Heart right ventricle (tissue), 16 donors: ENCODE measurements around the gene TGIF1. TPM values are rescaled to one million over a fixed set of nuclear protein-coding genes. Genes with fewer than 3 reads are reported as not detected.

Source experiments
- ATAC-seq, 8 donors: fragments of 200-7000 bp; cut with Tn5 transposase; one replicate each; pipeline ENCODE4 v1.9.1; 2020; ENCODE audit warnings: mild to moderate bottlenecking in 8 of 8, moderate library complexity in 8 of 8, moderate number of reproducible peaks in 1 of 8
- DNase-seq, 2 donors: peaks; one replicate each; pipeline ENCODE4 v3.0.0-alpha.2; 2020
- H3K27ac ChIP-seq, 10 donors: fragments of 200-600 bp; sonication (generic) in 2 of 10; one replicate each; pipeline versions ENCODE4 v1.5.0 to v1.8.0; 2020 to 2022; ENCODE audit warnings: mild to moderate bottlenecking in 3 of 10
- H3K27me3 ChIP-seq, 7 donors: fragments of 200-600 bp; one replicate each; pipeline ENCODE4 v1.8.0; 2021 to 2022; ENCODE audit warnings: mild to moderate bottlenecking in 2 of 7
- H3K36me3 ChIP-seq, 9 donors: fragments of 200-600 bp; sonication (generic) in 1 of 9; one replicate each; pipeline versions ENCODE4 v1.5.0 to v1.8.0; 2020 to 2022; ENCODE audit warnings: mild to moderate bottlenecking in 2 of 9
- H3K4me1 ChIP-seq, 9 donors: fragments of 200-600 bp; sonication (generic) in 1 of 9; one replicate each; pipeline versions ENCODE4 v1.5.0 to v1.8.0; 2020 to 2022; ENCODE audit warnings: mild to moderate bottlenecking in 4 of 9
- H3K4me3 ChIP-seq, 10 donors: fragments of 200-600 bp; sonication (generic) in 2 of 10; one replicate each; pipeline versions ENCODE4 v1.5.0 to v1.8.0; 2020 to 2022; ENCODE audit warnings: mild to moderate bottlenecking in 7 of 10, moderate library complexity in 2 of 10
- H3K9me3 ChIP-seq, 11 donors: fragments of 200-600 bp in 10 of 11; sonication (generic) in 2 of 11; one replicate each; pipeline versions ENCODE4 v1.5.0 to v1.8.0; 2013 to 2022; ENCODE audit warnings: mild to moderate bottlenecking in 2 of 11, control low read depth in 1 of 11, moderate library complexity in 1 of 11
- WGBS, 2 donors: extraction: QIAGEN DNeasy Blood & Tissue Kit; methylation state at CpG; one replicate each; pipeline ENCODE4 v1.1.7; 2013; ENCODE audit warnings: inconsistent platforms in 1 of 2; 5-methylcytosine and 5-hydroxymethylcytosine counted together
- intact Hi-C, 10 donors: fragments of 100-400 bp; cut with DNase I; formaldehyde crosslinking; loops; one replicate each; pipeline versions ENCODE4 v1.11.1 to v1.14.2; 2022
- polyA plus RNA-seq, 2 donors: library from polyadenylated mRNA; stranded (reverse); fragments of 200-250 nt; gene quantifications; one replicate each; pipeline ENCODE4 v1.2.3, GENCODE V29; 2013
- total RNA-seq, 10 donors: library from RNA; stranded (reverse); fragmentation: NEBNext Ultra II Directional in 3 of 10; extraction: Animal tissue kit (Norgen Biotek cat#: 25700) in 3 of 10; gene quantifications; one replicate each; pipeline versions ENCODE4 v1.2.1 to v1.2.4, GENCODE V29; 2021 to 2023
- TF ChIP-seq, protein P1 (sequence below), 9 donors: fragments of 200-600 bp; sonication (generic) in 2 of 9; IDR thresholded peaks; one replicate each; pipeline versions ENCODE4 v1.5.0 to v1.8.0; 2021 to 2022; ENCODE audit warnings: antibody characterized with exemption in 9 of 9, mild to moderate bottlenecking in 5 of 9, moderate library complexity in 1 of 9
- donor health status: Arrhythmogenic right ventricular cardiomyopathy.
- donor health status: ischemic (EF 13 %, LVEDD 7.1; RV severe dilation, severe dysfunction).
- donor health status: healthy with polysubstance abuse.
- donor health status: DM: no; HTN: yes; CAD: no.
- donor health status: DM: no; HTN: no; CAD: no.
- donor health status: ischemic (EF 25% LVEDD 6.9; RV normal size, moderate dysfunction).
- donor health status: ischemic (EF 25% LVEDD 5.7; RV mildly dilated, moderate dysfunction).
- donor health status: healthy.
- donor health status: DM: yes; HTN: yes; CAD: no.
- donor health status: Ischemic cardiomyopathy.
- donor health status: ischemic (EF 35%, LVEDD 5.7; RV mildly dilated, moderate dysfunction).
- donor health status: nonischemic (EF 11% LVEDD 7.7; RV severe dilation, severe dysfunction).
- donor health status: DM: yes; HTN: yes; CAD: no.
- donor health status: PGD.
- donor health status: ischemic (EF 29% LVEDD 5.4; RV normal size, mild dysfunction).
- donor health status: nonischemic (EF 23%, LVEDD 6.1; RV moderate dilation, normal function).

Gene TGIF1
- total and polyA plus RNA-seq, 12 donors = 4.9 to 29.0 (median 8.0) TPM

DNA sequence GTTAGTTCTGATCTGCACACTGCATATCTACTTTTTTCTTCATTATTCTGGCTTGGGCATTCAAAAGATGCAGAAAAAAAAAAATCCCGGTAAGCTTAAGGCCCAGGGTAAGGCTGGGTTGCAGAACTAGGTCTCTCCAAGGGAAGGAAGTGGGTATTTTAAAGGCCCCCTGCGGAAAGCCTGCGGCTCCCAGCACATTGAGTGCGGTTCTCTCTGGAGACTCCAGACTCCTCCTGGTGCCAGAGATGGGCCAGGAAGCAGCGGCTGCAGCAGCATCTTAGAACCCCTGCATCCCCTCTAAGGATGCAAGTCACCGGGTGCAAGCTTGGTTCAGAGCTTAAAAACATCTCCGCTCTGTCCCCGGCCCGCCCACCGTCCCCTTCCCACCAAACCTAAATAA is 49.5 kb downstream of the TGIF1 start:
- DNase-seq = no peak
- Histone ChIP-seq H3K27me3 (peaks cover 0 to 41% (median 27%) of the 10 kb centered on the region in 7 donors), H3K9me3 (no peaks in the 10 kb centered on the region), H3K36me3 (no peaks in the 10 kb centered on the region), H3K4me3 (peak overlapping the region in 9 of 10 donors; percentile 26 to 57 (median 54)), H3K4me1 (peaks cover 0 to 12% (median 8%) of the 10 kb centered on the region in 9 donors), H3K27ac (no peak overlapping the region)
- TF ChIP-seq, protein P1, sequence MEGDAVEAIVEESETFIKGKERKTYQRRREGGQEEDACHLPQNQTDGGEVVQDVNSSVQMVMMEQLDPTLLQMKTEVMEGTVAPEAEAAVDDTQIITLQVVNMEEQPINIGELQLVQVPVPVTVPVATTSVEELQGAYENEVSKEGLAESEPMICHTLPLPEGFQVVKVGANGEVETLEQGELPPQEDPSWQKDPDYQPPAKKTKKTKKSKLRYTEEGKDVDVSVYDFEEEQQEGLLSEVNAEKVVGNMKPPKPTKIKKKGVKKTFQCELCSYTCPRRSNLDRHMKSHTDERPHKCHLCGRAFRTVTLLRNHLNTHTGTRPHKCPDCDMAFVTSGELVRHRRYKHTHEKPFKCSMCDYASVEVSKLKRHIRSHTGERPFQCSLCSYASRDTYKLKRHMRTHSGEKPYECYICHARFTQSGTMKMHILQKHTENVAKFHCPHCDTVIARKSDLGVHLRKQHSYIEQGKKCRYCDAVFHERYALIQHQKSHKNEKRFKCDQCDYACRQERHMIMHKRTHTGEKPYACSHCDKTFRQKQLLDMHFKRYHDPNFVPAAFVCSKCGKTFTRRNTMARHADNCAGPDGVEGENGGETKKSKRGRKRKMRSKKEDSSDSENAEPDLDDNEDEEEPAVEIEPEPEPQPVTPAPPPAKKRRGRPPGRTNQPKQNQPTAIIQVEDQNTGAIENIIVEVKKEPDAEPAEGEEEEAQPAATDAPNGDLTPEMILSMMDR (IDR thresholded peaks at IDR 0.05) = no peak
- ATAC-seq = peak in 3 of 8 donors; percentile 11 to 35 (median 24)
- intact Hi-C loops = no loop called here
- WGBS, 2 donors = 12 to 21% methylated on average over 10 of the region's 10 CpGs

DNA sequence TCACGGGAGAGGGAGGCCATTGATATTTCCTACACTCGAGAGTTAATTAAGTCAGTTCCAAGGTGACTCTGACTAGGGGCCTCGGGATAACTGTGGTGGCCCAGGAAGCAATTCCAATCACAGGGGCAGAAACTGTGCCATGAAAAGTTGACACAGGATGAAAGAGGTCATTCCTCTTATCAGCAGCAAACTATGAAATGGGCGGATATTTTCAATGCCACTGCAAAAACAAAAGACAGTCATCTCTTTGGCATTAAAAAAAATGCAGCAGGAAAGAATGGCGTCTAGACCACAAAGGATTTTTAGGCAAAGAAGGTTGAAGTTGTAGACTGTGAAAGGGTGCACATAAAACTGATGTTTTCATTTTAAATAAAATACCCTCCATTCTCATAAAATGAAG is 50.0 kb downstream of the TGIF1 start:
- peaks cover 0 to 12% (median 8%) of the 10 kb centered on the region in 9 donors for H3K4me1 ChIP-seq
- TF ChIP-seq, protein P1 (IDR thresholded peaks at IDR 0.05) = no peak
- peak overlapping the region in 1 of 10 donors; percentile 52 for H3K4me3 ChIP-seq
- H3K27ac ChIP-seq = no peak overlapping the region
- 50 to 52% methylated on average over 5 of the region's 5 CpGs for WGBS, 2 donors
- no peaks in the 10 kb centered on the region for H3K9me3 ChIP-seq
- DNase-seq = no peak
- no peaks in the 10 kb centered on the region for H3K36me3 ChIP-seq
- no peak for ATAC-seq
- intact Hi-C loops = no loop called here
- H3K27me3 ChIP-seq = peaks cover 0 to 41% (median 27%) of the 10 kb centered on the region in 7 donors

DNA sequence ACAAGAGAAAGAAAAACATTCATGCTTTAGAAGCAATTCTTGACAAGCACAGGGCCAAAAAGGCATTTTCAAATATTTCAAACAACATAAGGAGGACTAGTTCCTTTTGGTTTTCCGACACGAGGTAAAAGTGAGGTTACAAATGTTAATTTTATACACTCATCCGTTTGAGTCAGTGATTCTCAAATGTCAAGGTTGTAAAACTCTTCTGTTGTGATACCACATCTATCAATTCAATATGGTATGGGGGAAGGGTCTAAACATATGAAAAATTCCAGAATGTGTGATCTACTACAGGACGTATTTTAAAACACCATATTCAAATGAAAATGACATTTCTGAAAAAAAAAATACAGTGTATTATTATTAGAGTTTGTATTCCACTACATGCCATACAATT is 52.7 kb downstream of the TGIF1 start:
- TF ChIP-seq, protein P1 (IDR thresholded peaks at IDR 0.05) = no peak
- H3K27me3 ChIP-seq = peaks cover 0 to 40% (median 27%) of the 10 kb centered on the region in 7 donors
- WGBS, 2 donors = 75 to 88% methylated on average over 4 of the region's 4 CpGs
- no peak for ATAC-seq
- no peak overlapping the region for H3K27ac ChIP-seq
- H3K4me3 ChIP-seq = no peak overlapping the region
- H3K9me3 ChIP-seq = no peaks in the 10 kb centered on the region
- H3K36me3 ChIP-seq = no peaks in the 10 kb centered on the region
- intact Hi-C loops = no loop called here
- H3K4me1 ChIP-seq = peaks cover 0 to 12% (median 8%) of the 10 kb centered on the region in 9 donors
- DNase-seq = no peak

DNA sequence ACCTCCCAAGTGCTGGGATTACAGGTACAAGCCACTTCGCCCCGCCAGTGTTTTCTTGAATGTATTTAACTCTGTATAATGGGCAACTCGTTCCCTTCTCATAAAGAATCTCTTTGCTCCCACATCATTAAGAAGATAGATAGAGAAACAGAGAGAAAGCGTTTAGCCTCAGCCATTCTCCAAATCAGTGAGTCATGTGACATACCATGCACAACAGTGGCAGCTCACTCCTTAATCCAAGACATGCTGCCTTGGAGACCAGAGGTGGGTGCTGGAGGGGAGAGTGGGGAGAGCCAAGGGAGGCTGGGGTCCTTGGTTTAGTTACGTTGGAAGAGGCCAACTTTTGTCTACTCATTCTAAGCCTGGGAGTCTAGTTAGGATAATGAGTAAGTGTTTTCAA is 54.7 kb downstream of the TGIF1 start:
- H3K9me3 ChIP-seq = no peaks in the 10 kb centered on the region
- no peak for ATAC-seq
- DNase-seq = no peak
- intact Hi-C loops = no loop called here
- H3K36me3 ChIP-seq = no peaks in the 10 kb centered on the region
- WGBS, 2 donors = 73 to 83% methylated on average over 5 of the region's 5 CpGs
- TF ChIP-seq, protein P1 (IDR thresholded peaks at IDR 0.05) = no peak
- H3K4me3 ChIP-seq = no peak overlapping the region
- peaks cover 0 to 3% (median 2%) of the 10 kb centered on the region in 9 donors for H3K4me1 ChIP-seq
- H3K27ac ChIP-seq = no peak overlapping the region
- H3K27me3 ChIP-seq = peaks cover 0 to 22% (median 18%) of the 10 kb centered on the region in 7 donors
